ENCODE measurements around the gene AKR1C1. TPM values are rescaled to one million over a fixed set of nuclear protein-coding genes. Genes with fewer than 3 reads are reported as not detected.
"Not testable (repeated sequence)": the region's sequence is repeated elsewhere in the genome, so short reads cannot be mapped to it uniquely, and the experiment has no call there.

The AKR1C1 gene
- total and polyA plus RNA-seq, 7 experiments from 2014 or later, result 1.8 to 4.7 (median 3.4) TPM; not detected in 2

GRCh38 chr10:4961558-4961957, 1.7 kb upstream of the AKR1C1 start:
- POLR2A ChIA-PET; H3K4me3 Mint-ChIP-seq; H3K9me3 Mint-ChIP-seq; H3K4me1 Mint-ChIP-seq; H3K9me3 ChIP-seq (ENCODE audit: control insufficient read depth in 2 of 3, low read length in 3 of 3); H3K4me3 ChIP-seq (ENCODE audit: low read length); H3K27ac Mint-ChIP-seq; H3K36me3 ChIP-seq (ENCODE audit: control insufficient read depth in 2 of 3, insufficient read depth in 3 of 3, low read length in 3 of 3); H3K27ac ChIP-seq (ENCODE audit: low read depth, low read length); H3K27me3 ChIP-seq (ENCODE audit: control insufficient read depth in 2 of 2, insufficient read depth in 2 of 2, low read length in 2 of 2); H3K4me1 ChIP-seq (ENCODE audit: control insufficient read depth in 2 of 2, insufficient read depth in 2 of 2, low read length in 2 of 2); DNase-seq; CTCF ChIA-PET; intact Hi-C loops (cut with micrococcal nuclease); H3K27me3 Mint-ChIP-seq; ATAC-seq: not testable (repeated sequence)
- H3K36me3 Mint-ChIP-seq, result peaks cover 0 to 17% (median 5%) of the 10 kb centered on the region in 5 donors

DNA sequence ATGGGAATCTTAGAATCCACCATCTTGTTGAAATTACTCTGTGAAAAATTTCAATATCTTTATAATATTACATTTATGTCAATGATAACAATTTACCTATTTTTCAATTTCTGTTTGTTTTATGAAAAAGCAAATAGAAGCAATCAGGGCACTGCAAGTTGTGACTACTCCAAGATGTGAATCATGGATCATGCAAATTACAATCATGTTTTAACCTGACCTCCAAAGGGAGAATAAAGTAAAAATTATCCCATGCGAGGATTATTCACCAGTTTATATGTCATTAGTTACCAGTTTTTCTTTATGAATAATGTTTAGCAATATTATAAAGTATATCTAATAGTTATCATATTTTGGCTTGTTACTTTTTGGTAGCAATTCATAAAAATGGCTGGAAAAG, 907 bp upstream of the AKR1C1 start:
- H3K27me3 ChIP-seq (ENCODE audit: control insufficient read depth in 2 of 2, insufficient read depth in 2 of 2, low read length in 2 of 2); H3K9me3 ChIP-seq (ENCODE audit: control insufficient read depth in 2 of 3, low read length in 3 of 3); H3K27ac Mint-ChIP-seq; H3K9me3 Mint-ChIP-seq; H3K4me1 Mint-ChIP-seq; DNase-seq; H3K4me3 ChIP-seq (ENCODE audit: low read length); intact Hi-C loops (cut with micrococcal nuclease); H3K27ac ChIP-seq (ENCODE audit: low read depth, low read length); H3K4me1 ChIP-seq (ENCODE audit: control insufficient read depth in 2 of 2, insufficient read depth in 2 of 2, low read length in 2 of 2); H3K36me3 ChIP-seq (ENCODE audit: control insufficient read depth in 2 of 3, insufficient read depth in 3 of 3, low read length in 3 of 3); CTCF ChIA-PET; ATAC-seq; H3K27me3 Mint-ChIP-seq; H3K4me3 Mint-ChIP-seq; POLR2A ChIA-PET: not testable (repeated sequence)
- H3K36me3 Mint-ChIP-seq, result peaks cover 0 to 23% (median 9%) of the 10 kb centered on the region in 5 donors

- DNase-seq; H3K4me1 Mint-ChIP-seq; POLR2A ChIA-PET; H3K27ac ChIP-seq (ENCODE audit: low read depth, low read length); H3K4me3 ChIP-seq (ENCODE audit: low read length); H3K27me3 ChIP-seq (ENCODE audit: control insufficient read depth in 2 of 2, insufficient read depth in 2 of 2, low read length in 2 of 2); intact Hi-C loops (cut with micrococcal nuclease); H3K4me1 ChIP-seq (ENCODE audit: control insufficient read depth in 2 of 2, insufficient read depth in 2 of 2, low read length in 2 of 2); H3K36me3 ChIP-seq (ENCODE audit: control insufficient read depth in 2 of 3, insufficient read depth in 3 of 3, low read length in 3 of 3); ATAC-seq; H3K27ac Mint-ChIP-seq; H3K9me3 Mint-ChIP-seq; H3K27me3 Mint-ChIP-seq; H3K4me3 Mint-ChIP-seq; H3K9me3 ChIP-seq (ENCODE audit: control insufficient read depth in 2 of 3, low read length in 3 of 3): not testable (repeated sequence)
- CTCF ChIA-PET, result interaction anchor here (0.7 kb wide), 1 partner anchor 58 kb away, joined by 4 read pairs; no protein-coding TSS in a partner anchor
- H3K36me3 Mint-ChIP-seq, result peaks cover 0 to 31% (median 9%) of the 10 kb centered on the region in 5 donors
These were observed 570 bp downstream of the AKR1C1 start for GRCh38 chr10:4963815-4964154.

- H3K4me1 ChIP-seq (ENCODE audit: control insufficient read depth in 2 of 2, insufficient read depth in 2 of 2, low read length in 2 of 2); H3K27ac Mint-ChIP-seq; H3K27me3 ChIP-seq (ENCODE audit: control insufficient read depth in 2 of 2, insufficient read depth in 2 of 2, low read length in 2 of 2); H3K4me1 Mint-ChIP-seq; DNase-seq; H3K4me3 Mint-ChIP-seq; H3K9me3 ChIP-seq (ENCODE audit: control insufficient read depth in 2 of 3, low read length in 3 of 3); H3K27ac ChIP-seq (ENCODE audit: low read depth, low read length); POLR2A ChIA-PET; H3K27me3 Mint-ChIP-seq; ATAC-seq; H3K36me3 ChIP-seq (ENCODE audit: control insufficient read depth in 2 of 3, insufficient read depth in 3 of 3, low read length in 3 of 3); intact Hi-C loops (cut with micrococcal nuclease); H3K9me3 Mint-ChIP-seq; CTCF ChIA-PET; H3K4me3 ChIP-seq (ENCODE audit: low read length): not testable (repeated sequence)
- peaks cover 1 to 50% (median 16%) of the 10 kb centered on the region in 5 donors for H3K36me3 Mint-ChIP-seq
These were observed 2.5 kb downstream of the AKR1C1 start for GRCh38 chr10:4965763-4966162.

- H3K9me3 Mint-ChIP-seq; CTCF ChIA-PET; H3K27me3 ChIP-seq (ENCODE audit: control insufficient read depth in 2 of 2, insufficient read depth in 2 of 2, low read length in 2 of 2); H3K4me3 ChIP-seq (ENCODE audit: low read length); H3K4me3 Mint-ChIP-seq; H3K27ac Mint-ChIP-seq; H3K27me3 Mint-ChIP-seq; H3K9me3 ChIP-seq (ENCODE audit: control insufficient read depth in 2 of 3, low read length in 3 of 3); H3K27ac ChIP-seq (ENCODE audit: low read depth, low read length); H3K36me3 ChIP-seq (ENCODE audit: control insufficient read depth in 2 of 3, insufficient read depth in 3 of 3, low read length in 3 of 3); ATAC-seq; POLR2A ChIA-PET; DNase-seq; intact Hi-C loops (cut with micrococcal nuclease); H3K4me1 ChIP-seq (ENCODE audit: control insufficient read depth in 2 of 2, insufficient read depth in 2 of 2, low read length in 2 of 2); H3K4me1 Mint-ChIP-seq: not testable (repeated sequence)
- peaks cover 1 to 43% (median 13%) of the 10 kb centered on the region in 5 donors for H3K36me3 Mint-ChIP-seq
These were observed 4.0 kb downstream of the AKR1C1 start for GRCh38 chr10:4967189-4967588.

DNA sequence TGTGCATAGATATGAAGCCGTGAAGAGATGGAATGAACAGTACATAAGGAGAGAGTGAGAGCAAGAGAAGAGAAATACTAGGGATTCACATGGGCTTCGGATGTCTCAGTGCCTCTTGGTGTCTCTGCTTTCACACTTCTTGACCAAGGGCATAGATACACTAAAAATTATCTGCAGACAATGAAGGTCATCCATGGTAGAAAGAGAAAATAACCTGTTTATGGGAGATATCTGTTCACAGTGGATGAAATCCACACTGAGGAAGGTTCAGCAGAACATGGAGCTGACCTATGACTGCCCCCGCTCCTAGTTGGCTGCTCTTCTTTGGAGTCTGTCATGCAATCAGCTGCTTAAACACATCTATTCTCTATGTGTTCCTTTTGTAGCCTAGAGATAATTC, 6.1 kb downstream of the AKR1C1 start:
- DNase-seq; H3K27me3 Mint-ChIP-seq; H3K9me3 Mint-ChIP-seq; H3K4me3 ChIP-seq (ENCODE audit: low read length); H3K27me3 ChIP-seq (ENCODE audit: control insufficient read depth in 2 of 2, insufficient read depth in 2 of 2, low read length in 2 of 2); H3K9me3 ChIP-seq (ENCODE audit: control insufficient read depth in 2 of 3, low read length in 3 of 3); intact Hi-C loops (cut with micrococcal nuclease); H3K27ac Mint-ChIP-seq; CTCF ChIA-PET; POLR2A ChIA-PET; H3K36me3 ChIP-seq (ENCODE audit: control insufficient read depth in 2 of 3, insufficient read depth in 3 of 3, low read length in 3 of 3); H3K4me3 Mint-ChIP-seq; H3K4me1 ChIP-seq (ENCODE audit: control insufficient read depth in 2 of 2, insufficient read depth in 2 of 2, low read length in 2 of 2); H3K4me1 Mint-ChIP-seq; ATAC-seq; H3K27ac ChIP-seq (ENCODE audit: low read depth, low read length): not testable (repeated sequence)
- peaks cover 1 to 47% (median 13%) of the 10 kb centered on the region in 5 donors for H3K36me3 Mint-ChIP-seq

GRCh38 chr10:4970362-4970761, 7.1 kb downstream of the AKR1C1 start:
- H3K9me3 ChIP-seq (ENCODE audit: control insufficient read depth in 2 of 3, low read length in 3 of 3); H3K9me3 Mint-ChIP-seq; H3K36me3 ChIP-seq (ENCODE audit: control insufficient read depth in 2 of 3, insufficient read depth in 3 of 3, low read length in 3 of 3); H3K27me3 Mint-ChIP-seq; CTCF ChIA-PET; ATAC-seq; H3K4me1 Mint-ChIP-seq; DNase-seq; H3K27ac Mint-ChIP-seq; H3K4me3 Mint-ChIP-seq; H3K4me3 ChIP-seq (ENCODE audit: low read length); POLR2A ChIA-PET; intact Hi-C loops (cut with micrococcal nuclease); H3K27ac ChIP-seq (ENCODE audit: low read depth, low read length); H3K4me1 ChIP-seq (ENCODE audit: control insufficient read depth in 2 of 2, insufficient read depth in 2 of 2, low read length in 2 of 2); H3K27me3 ChIP-seq (ENCODE audit: control insufficient read depth in 2 of 2, insufficient read depth in 2 of 2, low read length in 2 of 2): not testable (repeated sequence)
- H3K36me3 Mint-ChIP-seq, result peaks cover 1 to 41% (median 13%) of the 10 kb centered on the region in 5 donors
